ENCODE measurements around the gene KIF26B.
A peak's percentile ranks its signal among the peaks of the same experiment; 100 is the strongest.

Gene KIF26B

GRCh38 chr1:245687636-245688535 lies 533.1 kb downstream of the KIF26B start:
- no peak overlapping the region for H3K4me3 ChIP-seq (ENCODE audit: low read depth, low read length)
- no peak for DNase-seq (ENCODE audit: low read depth)
- peak; percentile 9; the same call in 1 of the 2 replicates for TF ChIP-seq CTCF (IDR thresholded peaks at IDR 0.05; ENCODE audit: control insufficient read depth, extremely low read depth, insufficient read depth)

GRCh38 chr1:245688536-245689453 lies 534.0 kb downstream of the KIF26B start:
- no peak for DNase-seq (ENCODE audit: low read depth)
- H3K4me3 ChIP-seq (ENCODE audit: low read depth, low read length) = no peak overlapping the region
- TF ChIP-seq CTCF (IDR thresholded peaks at IDR 0.05; ENCODE audit: control insufficient read depth, extremely low read depth, insufficient read depth) = no peak

- DNase-seq (ENCODE audit: low read depth) = no peak
- TF ChIP-seq CTCF (IDR thresholded peaks at IDR 0.05; ENCODE audit: control insufficient read depth, extremely low read depth, insufficient read depth) = no peak
- no peak overlapping the region for H3K4me3 ChIP-seq (ENCODE audit: low read depth, low read length)
These were observed 535.4 kb downstream of the KIF26B start for GRCh38 chr1:245690156-245690690.

- peak; percentile 80 for DNase-seq (ENCODE audit: low read depth)
- TF ChIP-seq CTCF (IDR thresholded peaks at IDR 0.05; ENCODE audit: control insufficient read depth, extremely low read depth, insufficient read depth) = no peak
- no peak overlapping the region for H3K4me3 ChIP-seq (ENCODE audit: low read depth, low read length)
These were observed 536.3 kb downstream of the KIF26B start for GRCh38 chr1:245690946-245691541.

GRCh38 chr1:245691897-245692296 lies 537.1 kb downstream of the KIF26B start:
- TF ChIP-seq CTCF (IDR thresholded peaks at IDR 0.05; ENCODE audit: control insufficient read depth, extremely low read depth, insufficient read depth) = no peak
- H3K4me3 ChIP-seq (ENCODE audit: low read depth, low read length) = no peak overlapping the region
- DNase-seq (ENCODE audit: low read depth) = no peak

- no peak for DNase-seq (ENCODE audit: low read depth)
- TF ChIP-seq CTCF (IDR thresholded peaks at IDR 0.05; ENCODE audit: control insufficient read depth, extremely low read depth, insufficient read depth) = no peak
- no peak overlapping the region for H3K4me3 ChIP-seq (ENCODE audit: low read depth, low read length)
These were observed 537.5 kb downstream of the KIF26B start for GRCh38 chr1:245692318-245692717.

All from LNCaP clone FGC (cell line).